Transverse colon (tissue), 4 donors: ENCODE data around the gene CNN1.

Source experiments
- EP300 ChIP-seq: sonication (generic); formaldehyde crosslinking; IDR thresholded peaks from one replicate; pipeline ENCODE4 v1.6.1; 2017; ENCODE audit warnings: antibody characterized with exemption, low read depth
- POLR2A ChIP-seq: fragments of 450-650 bp; IDR thresholded peaks from one replicate; pipeline ENCODE4 v1.6.1; 2016; ENCODE audit warnings: antibody characterized with exemption, mild to moderate bottlenecking, moderate library complexity
- POLR2AphosphoS5 ChIP-seq, 3 donors: sonication (generic); formaldehyde crosslinking; IDR thresholded peaks; one replicate each; pipeline ENCODE4 v1.6.1; 2016; ENCODE audit warnings: antibody characterized with exemption in 3 of 3
- TF ChIP-seq, protein P1 (sequence below), 5 experiments: fragments of 200-600 bp in 3 of 5; fragments of 450-650 bp in 2 of 5; sonication (generic) in 3 of 5; IDR thresholded peaks; 1 replicate in 2 of 5; 2 replicates in 3 of 5; pipeline ENCODE4 v1.5.1; 2016 to 2017; ENCODE audit warnings: antibody characterized with exemption in 5 of 5, inconsistent platforms in 3 of 5, mild to moderate bottlenecking in 2 of 5, moderate library complexity in 1 of 5

DNA sequence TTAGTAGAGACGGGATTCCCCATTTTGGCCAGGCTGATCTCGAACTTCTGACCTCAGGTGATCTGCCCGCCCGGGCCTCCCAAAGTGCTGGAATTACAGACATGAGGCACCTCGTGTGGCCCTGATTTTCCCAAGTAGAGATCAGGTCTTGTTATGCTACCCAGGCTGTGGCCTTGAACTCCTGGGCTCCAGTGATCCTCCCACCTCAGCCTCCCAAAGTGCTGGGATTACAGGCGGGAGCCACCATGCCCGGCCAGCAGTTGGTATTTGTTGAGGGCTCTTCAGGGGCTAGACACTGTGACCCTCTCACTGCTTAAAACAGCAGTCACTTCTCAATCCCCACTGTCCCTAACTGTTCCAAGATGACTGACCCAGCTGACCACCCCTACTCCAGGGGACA, 49.3 kb upstream of the CNN1 start:
- TF ChIP-seq POLR2A (no peak), EP300 (no peak), POLR2AphosphoS5 (IDR thresholded peaks at IDR 0.05) (no peak)
- TF ChIP-seq, protein P1, sequence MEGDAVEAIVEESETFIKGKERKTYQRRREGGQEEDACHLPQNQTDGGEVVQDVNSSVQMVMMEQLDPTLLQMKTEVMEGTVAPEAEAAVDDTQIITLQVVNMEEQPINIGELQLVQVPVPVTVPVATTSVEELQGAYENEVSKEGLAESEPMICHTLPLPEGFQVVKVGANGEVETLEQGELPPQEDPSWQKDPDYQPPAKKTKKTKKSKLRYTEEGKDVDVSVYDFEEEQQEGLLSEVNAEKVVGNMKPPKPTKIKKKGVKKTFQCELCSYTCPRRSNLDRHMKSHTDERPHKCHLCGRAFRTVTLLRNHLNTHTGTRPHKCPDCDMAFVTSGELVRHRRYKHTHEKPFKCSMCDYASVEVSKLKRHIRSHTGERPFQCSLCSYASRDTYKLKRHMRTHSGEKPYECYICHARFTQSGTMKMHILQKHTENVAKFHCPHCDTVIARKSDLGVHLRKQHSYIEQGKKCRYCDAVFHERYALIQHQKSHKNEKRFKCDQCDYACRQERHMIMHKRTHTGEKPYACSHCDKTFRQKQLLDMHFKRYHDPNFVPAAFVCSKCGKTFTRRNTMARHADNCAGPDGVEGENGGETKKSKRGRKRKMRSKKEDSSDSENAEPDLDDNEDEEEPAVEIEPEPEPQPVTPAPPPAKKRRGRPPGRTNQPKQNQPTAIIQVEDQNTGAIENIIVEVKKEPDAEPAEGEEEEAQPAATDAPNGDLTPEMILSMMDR (IDR thresholded peaks at IDR 0.05), result no peak
